ENCODE data around the gene FAM222B.

Gene FAM222B

DNA sequence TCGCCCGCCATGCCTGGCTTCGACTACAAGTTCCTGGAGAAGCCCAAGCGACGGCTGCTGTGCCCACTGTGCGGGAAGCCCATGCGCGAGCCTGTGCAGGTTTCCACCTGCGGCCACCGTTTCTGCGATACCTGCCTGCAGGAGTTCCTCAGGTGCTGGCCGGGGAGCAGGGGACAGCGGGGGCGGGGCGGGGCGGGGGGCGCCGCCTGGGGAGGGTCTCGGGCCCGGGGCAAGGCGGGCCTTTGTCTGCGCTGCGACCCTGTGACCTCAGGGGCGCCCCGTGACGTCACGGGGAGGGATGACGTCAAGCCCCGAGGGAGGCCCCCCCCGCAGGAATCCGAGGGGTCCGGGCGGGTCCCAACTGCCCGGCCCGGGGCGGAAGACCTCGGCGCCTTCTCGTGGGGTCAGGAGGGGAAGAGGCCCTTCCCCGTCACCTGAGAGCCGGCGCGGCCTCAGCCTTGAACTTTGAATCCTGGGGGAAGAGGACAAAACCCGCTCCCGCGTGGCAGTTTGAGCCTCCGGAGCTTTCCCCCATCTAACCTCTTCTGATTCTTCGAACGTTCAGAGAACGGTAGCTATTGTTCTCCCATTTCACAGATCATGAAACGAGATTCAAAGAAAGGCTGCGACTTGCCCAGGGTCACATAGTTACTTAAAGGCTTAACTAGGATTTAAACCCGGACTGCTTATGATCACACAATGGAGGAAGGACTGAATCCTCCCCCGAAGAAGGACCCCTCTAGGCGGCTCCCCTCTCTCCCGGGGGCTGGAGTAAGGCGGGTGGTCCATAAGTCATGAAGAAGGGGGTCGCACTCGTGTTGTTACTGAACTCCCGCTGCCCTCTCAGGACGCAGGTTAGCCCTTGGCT is 98.3 kb downstream of the FAM222B start:
- TF ChIP-seq, protein P1, sequence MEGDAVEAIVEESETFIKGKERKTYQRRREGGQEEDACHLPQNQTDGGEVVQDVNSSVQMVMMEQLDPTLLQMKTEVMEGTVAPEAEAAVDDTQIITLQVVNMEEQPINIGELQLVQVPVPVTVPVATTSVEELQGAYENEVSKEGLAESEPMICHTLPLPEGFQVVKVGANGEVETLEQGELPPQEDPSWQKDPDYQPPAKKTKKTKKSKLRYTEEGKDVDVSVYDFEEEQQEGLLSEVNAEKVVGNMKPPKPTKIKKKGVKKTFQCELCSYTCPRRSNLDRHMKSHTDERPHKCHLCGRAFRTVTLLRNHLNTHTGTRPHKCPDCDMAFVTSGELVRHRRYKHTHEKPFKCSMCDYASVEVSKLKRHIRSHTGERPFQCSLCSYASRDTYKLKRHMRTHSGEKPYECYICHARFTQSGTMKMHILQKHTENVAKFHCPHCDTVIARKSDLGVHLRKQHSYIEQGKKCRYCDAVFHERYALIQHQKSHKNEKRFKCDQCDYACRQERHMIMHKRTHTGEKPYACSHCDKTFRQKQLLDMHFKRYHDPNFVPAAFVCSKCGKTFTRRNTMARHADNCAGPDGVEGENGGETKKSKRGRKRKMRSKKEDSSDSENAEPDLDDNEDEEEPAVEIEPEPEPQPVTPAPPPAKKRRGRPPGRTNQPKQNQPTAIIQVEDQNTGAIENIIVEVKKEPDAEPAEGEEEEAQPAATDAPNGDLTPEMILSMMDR (IDR thresholded peaks at IDR 0.05) = no peak
- Histone ChIP-seq H3K36me3 (peaks cover 0 to 20% (median 18%) of the 10 kb centered on the region in 3 donors), H3K4me1 (peaks cover 0 to 74% (median 44%) of the 10 kb centered on the region in 4 donors)

DNA sequence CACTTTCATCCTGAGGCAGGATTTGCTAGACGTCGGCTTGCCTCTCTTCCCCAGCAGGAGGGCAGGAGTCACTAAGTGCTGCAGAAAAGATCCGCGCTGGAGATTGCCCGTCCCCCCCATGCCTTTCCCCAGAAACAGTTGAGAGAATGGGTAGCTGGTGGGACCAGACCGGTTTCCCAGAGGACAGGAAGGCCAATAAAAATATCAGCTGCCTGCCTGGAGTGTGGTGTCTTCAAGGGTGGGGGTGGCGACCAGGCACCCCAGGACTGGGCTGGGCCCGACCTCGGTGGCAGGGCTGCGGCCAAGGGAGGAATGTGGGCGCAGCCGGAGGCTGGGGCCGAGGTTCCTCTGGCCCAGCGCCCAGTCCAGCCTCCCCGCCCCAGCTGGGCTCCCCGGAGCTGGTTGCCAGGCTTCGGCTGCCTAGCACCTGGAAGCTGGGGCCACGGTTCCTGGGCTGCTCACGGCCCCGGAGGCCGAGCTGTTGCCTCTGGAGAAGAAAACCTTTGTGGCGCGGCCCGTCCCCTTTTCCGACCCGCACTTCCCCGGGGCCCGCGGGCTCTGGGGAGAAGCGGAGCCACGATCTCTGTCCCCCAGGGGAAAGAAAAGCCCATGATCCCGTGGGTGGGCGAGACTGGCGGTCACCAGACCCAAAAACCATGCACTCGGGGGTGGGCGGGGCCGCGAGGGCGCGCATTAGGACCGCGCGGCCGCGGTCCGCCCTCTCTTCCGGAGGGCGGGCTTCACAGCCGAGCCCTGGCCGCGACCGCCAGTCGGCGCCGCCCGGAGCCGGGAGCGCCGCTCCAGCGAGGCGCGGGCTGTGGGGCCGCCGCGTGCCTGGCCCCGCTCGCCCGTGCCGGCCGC is 99.1 kb downstream of the FAM222B start, which contains the start of gene TRAF4:
TSS of gene TRAF4 (plus strand) at position 769 of the 861 bp plus-strand sequence. CDS start 102 bp downstream, outside the sequence.
- peak; percentile 77 to 88 for DNase-seq
- intact Hi-C loops (cut with DNase I; ENCODE audit: low total_unique reads) = loop anchor here (2.0 to 10.0 kb wide), 2 partner anchors 15 to 61 kb away; partner anchors contain the start of gene NEK8
- peaks cover 0 to 66% (median 44%) of the 10 kb centered on the region in 4 donors for H3K4me1 ChIP-seq

More for the DNA sequence above, 98.3 kb downstream of the FAM222B start:
- peak overlapping the region; percentile 81 to 83 for H3K27ac ChIP-seq
- no peak for DNase-seq
- no peaks in the 10 kb centered on the region for H3K9me3 ChIP-seq
- intact Hi-C loops (cut with DNase I; ENCODE audit: low total_unique reads) = loop anchor here (10.0 kb wide), 1 partner anchor 60 kb away; no protein-coding TSS in a partner anchor
- peak overlapping the region; percentile 63 to 73 for H3K4me3 ChIP-seq
- H3K27me3 ChIP-seq = no peaks in the 10 kb centered on the region

DNA sequence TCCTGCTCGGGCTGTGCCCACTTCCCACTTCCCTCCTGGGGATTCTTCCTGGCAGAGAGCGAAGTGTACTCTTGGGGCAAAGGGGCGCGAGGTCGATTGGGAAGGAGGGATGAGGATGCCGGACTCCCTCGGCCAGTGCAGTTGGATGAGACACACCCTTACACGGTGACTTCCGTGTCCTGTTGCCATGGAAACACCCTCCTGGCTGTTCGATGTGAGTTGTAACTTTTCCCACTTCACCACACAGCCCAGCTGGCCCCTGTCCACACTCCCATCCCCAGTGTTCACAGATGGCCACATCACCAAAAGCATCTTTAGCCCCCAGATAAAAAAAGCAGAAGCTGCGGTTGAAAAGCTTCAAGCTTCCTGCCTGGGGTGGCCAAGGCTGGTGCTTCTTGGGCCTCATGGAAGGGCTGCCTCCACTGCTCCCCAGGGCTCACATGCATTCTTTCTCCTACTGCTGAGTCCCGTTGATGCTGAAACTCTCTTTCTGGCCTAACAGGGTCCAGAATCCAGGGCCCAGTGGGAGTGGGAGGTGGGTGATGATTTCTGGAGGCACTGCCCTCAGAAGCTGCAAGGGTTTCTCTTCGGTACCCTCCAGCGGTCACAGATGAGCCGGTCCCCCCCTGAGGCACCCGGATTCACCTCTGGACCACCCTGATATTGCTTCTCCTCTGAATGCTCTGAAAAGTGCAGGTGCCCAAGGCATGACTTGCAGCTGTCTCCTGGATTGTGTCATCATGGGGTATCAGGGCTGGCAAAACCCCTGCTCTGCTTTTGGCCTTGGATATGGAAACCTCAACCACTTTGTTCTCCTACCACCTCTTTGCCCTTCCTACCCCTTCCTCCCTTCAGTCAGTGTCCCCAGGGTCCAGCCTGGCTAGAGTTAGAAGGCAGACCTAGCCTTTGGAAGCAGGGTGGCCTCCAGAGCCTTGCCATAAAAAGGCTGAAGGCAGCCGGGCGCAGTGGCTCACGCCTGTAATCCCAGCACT is 100.9 kb downstream of the FAM222B start:
- Histone ChIP-seq H3K4me3 (no peak overlapping the region), H3K4me1 (peaks cover 0 to 47% (median 36%) of the 10 kb centered on the region in 4 donors), H3K27ac (no peak overlapping the region), H3K27me3 (no peaks in the 10 kb centered on the region), H3K9me3 (no peaks in the 10 kb centered on the region), H3K36me3 (no peaks in the 10 kb centered on the region)
- TF ChIP-seq, protein P1 (IDR thresholded peaks at IDR 0.05) = no peak
- intact Hi-C loops (cut with DNase I; ENCODE audit: low total_unique reads) = loop anchor here (2.0 to 10.0 kb wide), 2 partner anchors 13 to 63 kb away; partner anchors contain the start of gene NEK8
- DNase-seq = no peak

More for the DNA sequence above, 99.1 kb downstream of the FAM222B start, which contains the start of gene TRAF4:
- H3K4me3 ChIP-seq = peak within 1 kb of the TSS; percentile 63 to 73
- no peaks in the 10 kb centered on the region for H3K27me3 ChIP-seq
- H3K27ac ChIP-seq = peak within 1 kb of the TSS; percentile 81 to 83
- no peaks in the 10 kb centered on the region for H3K9me3 ChIP-seq
- TF ChIP-seq, protein P1 (IDR thresholded peaks at IDR 0.05) = peak in 1 of 2 experiments; percentile 41
- peaks cover 0 to 11% (median 11%) of the 10 kb centered on the region in 3 donors for H3K36me3 ChIP-seq

DNA sequence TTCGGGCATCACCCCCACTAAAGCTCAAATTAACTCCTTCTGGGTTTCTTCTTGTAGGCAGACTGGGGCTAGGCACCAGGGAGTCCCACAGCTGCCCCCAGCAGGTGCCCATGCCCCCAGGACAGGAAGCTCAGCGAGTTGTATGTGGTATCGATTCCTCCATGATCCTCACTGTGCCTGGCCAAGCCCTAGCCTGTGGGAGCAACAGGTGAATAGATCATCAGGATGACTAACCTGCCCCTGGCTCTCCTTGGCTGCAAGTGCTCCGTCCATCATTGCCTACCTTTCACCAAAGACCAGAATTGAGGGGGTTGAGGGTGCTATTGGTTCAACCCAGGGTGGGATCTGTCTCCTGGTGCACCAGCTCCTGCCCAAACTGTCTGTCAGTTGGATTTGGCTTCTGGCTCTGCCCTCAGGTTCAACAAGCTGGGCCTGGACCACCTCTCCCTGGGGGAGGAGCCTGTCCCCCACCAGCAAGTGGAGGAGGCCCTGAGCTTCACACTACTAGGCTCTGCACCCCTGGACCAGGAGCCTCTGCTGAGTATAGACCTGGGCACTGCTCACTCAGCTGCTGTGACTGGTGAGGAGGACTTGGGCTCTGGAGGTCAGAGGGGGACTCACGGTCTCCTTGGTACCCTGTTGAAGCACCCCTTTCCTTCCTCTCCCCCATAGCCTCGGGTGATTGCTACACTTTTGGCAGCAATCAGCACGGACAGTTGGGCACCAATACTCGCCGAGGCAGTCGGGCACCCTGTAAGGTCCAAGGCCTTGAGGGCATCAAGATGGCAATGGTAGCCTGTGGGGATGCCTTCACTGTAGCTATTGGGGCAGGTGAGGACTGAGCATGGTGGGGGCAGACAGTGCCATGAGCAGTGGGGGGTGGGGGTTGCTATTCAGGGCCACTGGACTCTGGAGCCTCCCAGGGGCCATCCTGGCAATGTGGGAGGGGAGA is 101.9 kb downstream of the FAM222B start:
- Histone ChIP-seq H3K4me1 (peaks cover 0 to 38% (median 26%) of the 10 kb centered on the region in 4 donors), H3K36me3 (no peaks in the 10 kb centered on the region), H3K27me3 (no peaks in the 10 kb centered on the region), H3K4me3 (no peak overlapping the region), H3K27ac (no peak overlapping the region), H3K9me3 (no peaks in the 10 kb centered on the region)
- DNase-seq = no peak
- TF ChIP-seq, protein P1 (IDR thresholded peaks at IDR 0.05) = no peak
- intact Hi-C loops (cut with DNase I; ENCODE audit: low total_unique reads) = loop anchor here (10.0 kb wide), 1 partner anchor 64 kb away; no protein-coding TSS in a partner anchor
